Adrenal gland (tissue), 12 donors: ENCODE results near the gene IARS2. TPM values are rescaled to one million over a fixed set of nuclear protein-coding genes. Genes with fewer than 3 reads are reported as not detected.

ENCODE experiments used
- DNase-seq, 7 donors: peaks; one replicate each; pipeline ENCODE4 v3.0.0-alpha.2; 2019 to 2020
- H3K27ac ChIP-seq, 5 donors: fragments of 200-600 bp; sonication (generic) in 4 of 5; 1 replicate in 3 of 5; 2 replicates in 2 of 5; pipeline versions ENCODE4 v1.5.1 to v1.8.0; 2016 to 2020; ENCODE audit warnings: mild to moderate bottlenecking in 1 of 5
- H3K27me3 ChIP-seq: fragments of 200-600 bp; 2 replicates; pipeline ENCODE4 v1.8.0; 2021
- H3K36me3 ChIP-seq, 2 donors: fragments of 200-600 bp; replicated peaks in 1 of 2; 1 replicate in 1 of 2; 2 replicates in 1 of 2; pipeline versions ENCODE4 v1.5.1 to v1.8.0; 2018 to 2022
- H3K4me1 ChIP-seq, 2 donors: fragments of 200-600 bp; replicated peaks in 1 of 2; 1 replicate in 1 of 2; 2 replicates in 1 of 2; pipeline versions ENCODE4 v1.5.1 to v1.8.0; 2018 to 2021
- H3K4me3 ChIP-seq, 4 donors: fragments of 200-600 bp; sonication (generic) in 3 of 4; one replicate each; pipeline ENCODE4 v1.5.1; 2016 to 2018
- H3K9me3 ChIP-seq, 3 donors: fragments of 200-600 bp; sonication (generic) in 1 of 3; replicated peaks in 1 of 3; 1 replicate in 2 of 3; 2 replicates in 1 of 3; pipeline versions ENCODE4 v1.5.1 to v1.8.0; 2016 to 2021
- CTCF ChIP-seq, 6 experiments: fragments of 450-650 bp in 4 of 6; fragments of 200-600 bp in 2 of 6; sonication (generic) in 1 of 6; IDR thresholded peaks; 1 replicate in 5 of 6; 2 replicates in 1 of 6; pipeline versions ENCODE4 v1.5.1 to v1.8.0; 2016 to 2021; ENCODE audit warnings: antibody characterized with exemption in 6 of 6, mild to moderate bottlenecking in 2 of 6, moderate library complexity in 1 of 6
- POLR2A ChIP-seq, 2 donors: fragments of 450-650 bp; IDR thresholded peaks; one replicate each; pipeline ENCODE4 v1.6.1; 2017; ENCODE audit warnings: antibody characterized with exemption in 2 of 2, mild to moderate bottlenecking in 2 of 2, moderate library complexity in 1 of 2
- WGBS, 4 donors: extraction: QIAGEN DNeasy Blood & Tissue Kit in 2 of 4; methylation state at CpG; one replicate each; pipeline versions ENCODE4 v1.1.5 to v1.1.7; 2013 to 2017; 5-methylcytosine and 5-hydroxymethylcytosine counted together
- intact Hi-C, 2 donors: fragments of 100-400 bp; cut with DNase I; formaldehyde crosslinking; loops; one replicate each; pipeline versions ENCODE4 v1.14.1 to v1.15.0; 2022 to 2023
- polyA plus RNA-seq, 3 donors: library from polyadenylated mRNA; stranded (reverse); fragments of 200-250 nt in 2 of 3; fragments of 350-450 nt in 1 of 3; fragmentation: Illumina TruSeq in 1 of 3; extraction: RNeasy Lipid Tissue Mini Kit (QIAGEN cat#74804) in 1 of 3; gene quantifications; one replicate each; pipeline ENCODE4 v1.2.3, GENCODE V29; 2013 to 2014
- total RNA-seq, 9 donors: library from RNA; depleted of rRNA in 4 of 9; stranded (reverse); fragments of >200 nt in 4 of 9; fragments of 120-200 nt in 1 of 9; fragmentation: NEBNext Ultra II Directional in 1 of 9; extraction: Animal tissue kit (Norgen Biotek cat#: 25700) in 1 of 9; gene quantifications; one replicate each; pipeline versions ENCODE4 v1.1.0 to v1.2.4, GENCODE V29; 2013 to 2023
- donor health status: healthy with polysubstance abuse.
- donor health status: Bipolar disorder and iron deficiency.
- donor health status: DM: yes; HTN: yes; CAD: no.
- donor health status: DM: no; HTN: no; CAD: no.
- donor health status: DM: no; HTN: no; CAD: no.
- donor health status: DM: yes; HTN: yes; CAD: no.

IARS2 gene
- total and polyA plus RNA-seq, 12 donors = 11.8 to 133 (median 89.9) TPM

DNA sequence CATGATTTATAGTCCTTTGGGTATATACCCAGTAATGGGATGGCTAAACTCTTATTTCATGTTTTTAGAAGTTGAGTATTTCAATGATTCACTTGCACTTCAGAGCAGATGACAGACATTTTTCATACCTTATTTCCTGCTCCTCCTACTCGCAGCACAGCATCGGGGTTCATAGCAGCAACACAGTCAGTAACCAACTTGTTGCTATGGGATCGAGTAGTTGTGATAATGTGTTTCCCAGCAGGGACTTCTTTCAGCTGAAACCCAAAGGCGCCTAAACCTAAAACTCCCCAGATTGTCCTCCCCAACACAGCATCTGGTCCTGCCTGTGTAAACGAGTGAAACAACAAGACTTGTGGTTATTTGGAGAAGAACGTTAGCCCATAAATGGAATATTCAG lies 31.3 kb upstream of the IARS2 start:
- TF ChIP-seq CTCF (IDR thresholded peaks at IDR 0.05) (no peak), POLR2A (IDR thresholded peaks at IDR 0.05) (no peak)
- intact Hi-C loops = no loop called here
- peaks cover 0 to 4% of the 10 kb centered on the region in 2 donors for H3K4me1 ChIP-seq
- 96 to 99% (median 98%) methylated on average over 6 of the region's 6 CpGs for WGBS, 4 donors
- H3K36me3 ChIP-seq = peaks cover 0 to 37% of the 10 kb centered on the region in 2 donors
- no peak overlapping the region for H3K4me3 ChIP-seq
- no peaks in the 10 kb centered on the region for H3K27me3 ChIP-seq
- H3K27ac ChIP-seq = no peak overlapping the region
- H3K9me3 ChIP-seq = no peaks in the 10 kb centered on the region
- DNase-seq = no peak

- intact Hi-C loops = no loop called here
- Histone ChIP-seq H3K4me1 (no peaks in the 10 kb centered on the region), H3K27me3 (no peaks in the 10 kb centered on the region), H3K27ac (no peak overlapping the region), H3K9me3 (no peaks in the 10 kb centered on the region), H3K36me3 (peaks cover 0 to 40% of the 10 kb centered on the region in 2 donors), H3K4me3 (no peak overlapping the region)
- no peak for DNase-seq
- 94 to 99% (median 96%) methylated on average over 3 of the region's 3 CpGs for WGBS, 4 donors
- TF ChIP-seq CTCF (IDR thresholded peaks at IDR 0.05) = no peak
- no peak for TF ChIP-seq POLR2A (IDR thresholded peaks at IDR 0.05)
Measured at GRCh38 chr1:220067269-220068204, 26.4 kb upstream of the IARS2 start.

- H3K4me3 ChIP-seq = no peak overlapping the region
- H3K27me3 ChIP-seq = no peaks in the 10 kb centered on the region
- no peaks in the 10 kb centered on the region for H3K9me3 ChIP-seq
- WGBS, 4 donors = 94 to 98% (median 97%) methylated on average over 4 of the region's 4 CpGs
- no peak overlapping the region for H3K27ac ChIP-seq
- H3K4me1 ChIP-seq = no peaks in the 10 kb centered on the region
- no peak for TF ChIP-seq CTCF (IDR thresholded peaks at IDR 0.05)
- H3K36me3 ChIP-seq = peaks cover 0 to 15% of the 10 kb centered on the region in 2 donors
- DNase-seq = no peak
- intact Hi-C loops = no loop called here
Measured at GRCh38 chr1:220076861-220077762, 16.8 kb upstream of the IARS2 start.

DNA sequence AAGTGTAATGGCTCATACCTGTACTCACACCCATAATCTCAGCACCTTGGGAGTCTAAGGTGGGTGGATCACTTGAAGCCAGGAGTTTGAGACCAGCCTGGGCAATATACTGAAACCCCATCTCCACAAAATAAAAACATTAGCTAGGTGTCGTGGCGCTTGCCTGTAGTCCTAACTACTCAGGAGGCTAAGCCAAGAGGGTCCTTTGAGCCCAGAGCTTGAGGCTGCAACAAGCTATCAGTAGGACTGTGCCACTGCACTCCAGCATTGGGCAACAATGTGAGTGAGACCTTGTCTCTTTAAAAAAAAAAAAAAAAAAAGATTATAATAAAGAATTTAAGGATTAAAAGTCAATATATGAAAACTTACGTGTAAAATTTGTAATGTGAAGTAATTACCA lies 16.0 kb upstream of the IARS2 start:
- H3K27me3 ChIP-seq = no peaks in the 10 kb centered on the region
- TF ChIP-seq CTCF (IDR thresholded peaks at IDR 0.05) = no peak
- no peak for TF ChIP-seq POLR2A (IDR thresholded peaks at IDR 0.05)
- intact Hi-C loops = no loop called here

More for the DNA sequence above, 16.0 kb upstream of the IARS2 start:
- Histone ChIP-seq H3K4me1 (no peaks in the 10 kb centered on the region), H3K9me3 (no peaks in the 10 kb centered on the region), H3K36me3 (peaks cover 0 to 7% of the 10 kb centered on the region in 2 donors), H3K27ac (no peak overlapping the region), H3K4me3 (no peak overlapping the region)
- 89 to 100% (median 96%) methylated on average over 3 of the region's 3 CpGs for WGBS, 4 donors
- DNase-seq = no peak
